DMS53 (cell line): ENCODE data around the gene CLCN3.
"Not testable (repeated sequence)": the region's sequence is repeated elsewhere in the genome, so short reads cannot be mapped to it uniquely, and the experiment has no call there.

ENCODE experiments used
- DNase-seq: peaks from one replicate; lab custom pipeline; 2025; lab: John Stamatoyannopoulos, UW

CLCN3 gene

DNA sequence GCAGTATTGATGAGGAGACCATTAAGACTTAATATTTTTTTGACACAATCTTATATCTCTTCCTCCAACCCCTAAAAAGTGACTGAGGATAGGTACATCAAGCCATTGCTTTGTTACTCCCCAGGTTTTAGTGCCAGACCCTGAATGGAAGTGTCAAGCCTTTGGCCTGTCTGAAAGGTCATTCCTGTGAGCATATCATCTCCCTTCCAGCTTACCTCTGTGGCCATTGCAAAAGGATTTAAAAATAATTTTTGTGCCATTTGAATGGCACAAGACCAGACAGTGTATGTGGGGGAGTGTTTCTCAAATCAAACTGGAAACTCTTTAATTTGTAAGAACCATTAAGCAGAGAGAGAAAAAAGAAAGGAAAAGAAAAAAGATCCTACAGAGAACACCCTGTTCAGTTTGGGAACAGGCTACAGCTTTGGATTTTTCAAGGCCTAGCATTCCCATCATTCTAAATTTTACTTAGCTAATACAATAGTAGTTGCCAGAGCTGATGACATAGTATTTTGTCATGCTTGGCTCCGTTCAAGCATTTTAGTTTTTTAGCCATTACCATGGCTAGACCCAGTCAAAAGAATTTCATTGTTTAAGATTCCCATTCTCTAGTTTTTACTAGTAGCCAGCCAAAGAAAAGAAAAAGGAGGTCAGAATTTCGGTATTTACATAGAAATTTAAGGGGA, 87.7 kb downstream of the CLCN3 start:
- DNase-seq: no peak

DNA sequence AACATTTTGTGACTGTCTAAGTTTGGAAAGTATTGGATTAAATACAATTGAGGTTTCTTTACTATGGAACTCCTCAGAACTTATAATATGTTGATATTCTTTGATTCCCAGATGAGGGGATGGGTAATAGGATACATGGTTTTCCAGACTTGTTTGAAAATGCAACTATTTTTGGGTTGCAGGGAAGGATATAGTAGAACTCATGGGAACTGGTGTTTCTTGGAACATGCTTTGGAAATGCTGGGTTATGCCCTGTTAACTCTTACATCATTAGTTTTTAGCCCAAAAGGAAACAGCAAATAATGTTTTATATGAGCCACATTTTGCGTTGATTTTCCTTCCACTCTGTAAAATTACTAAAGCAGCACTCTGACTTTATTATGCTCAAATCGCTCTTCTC, 95.4 kb downstream of the CLCN3 start:
- no peak for DNase-seq

DNA sequence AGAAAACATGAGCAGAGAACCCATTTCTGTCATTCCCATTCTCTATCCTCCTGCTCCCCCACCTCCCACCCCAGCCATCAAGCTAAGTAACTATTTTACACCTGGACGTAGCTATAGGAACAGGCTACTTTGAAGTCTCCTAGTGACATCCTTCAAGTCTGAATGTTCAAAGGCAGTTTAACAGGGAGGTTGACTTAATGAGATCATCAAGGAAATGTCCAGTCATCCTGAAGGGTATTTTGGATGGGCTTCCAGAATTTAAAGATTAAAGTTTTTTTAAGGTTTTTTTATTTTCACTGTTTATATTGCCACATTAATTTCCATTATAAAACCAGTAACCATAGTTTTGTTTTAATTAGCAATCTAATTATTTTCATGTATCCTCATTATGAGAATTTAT, 96.3 kb downstream of the CLCN3 start:
- no peak for DNase-seq

GRCh38 chr4:169720529-169720928, 100.2 kb downstream of the CLCN3 start:
- DNase-seq: no peak

GRCh38 chr4:169723207-169723965, 103.0 kb downstream of the CLCN3 start:
- peak; percentile 34 for DNase-seq

GRCh38 chr4:169724260-169724659, 103.9 kb downstream of the CLCN3 start:
- DNase-seq: no peak

DNA sequence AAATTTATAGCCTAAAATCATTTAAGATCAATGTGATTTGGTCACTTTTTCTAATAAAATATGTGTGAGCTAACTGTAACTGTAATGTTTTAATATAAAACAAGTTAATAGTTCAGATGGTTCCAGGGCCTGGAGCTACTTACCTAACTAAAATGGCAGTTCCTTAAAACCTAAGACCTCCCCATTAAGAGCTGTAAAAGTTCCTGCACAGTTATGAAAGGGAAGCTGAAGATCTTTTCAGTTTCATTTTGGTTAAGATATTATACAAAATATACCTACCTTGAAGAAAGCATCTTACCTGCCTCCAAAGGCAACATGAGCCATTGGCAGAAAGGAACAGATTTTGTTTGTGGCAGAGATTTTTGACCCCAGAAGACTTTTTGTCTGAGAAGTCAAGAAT, 107.2 kb downstream of the CLCN3 start:
- DNase-seq: no peak

GRCh38 chr4:169730564-169730963, 110.2 kb downstream of the CLCN3 start:
- no peak for DNase-seq

- DNase-seq: not testable (repeated sequence)
Measured at GRCh38 chr4:169738604-169739003, 118.2 kb downstream of the CLCN3 start.

GRCh38 chr4:169741569-169741968, 121.2 kb downstream of the CLCN3 start:
- DNase-seq: no peak

DNA sequence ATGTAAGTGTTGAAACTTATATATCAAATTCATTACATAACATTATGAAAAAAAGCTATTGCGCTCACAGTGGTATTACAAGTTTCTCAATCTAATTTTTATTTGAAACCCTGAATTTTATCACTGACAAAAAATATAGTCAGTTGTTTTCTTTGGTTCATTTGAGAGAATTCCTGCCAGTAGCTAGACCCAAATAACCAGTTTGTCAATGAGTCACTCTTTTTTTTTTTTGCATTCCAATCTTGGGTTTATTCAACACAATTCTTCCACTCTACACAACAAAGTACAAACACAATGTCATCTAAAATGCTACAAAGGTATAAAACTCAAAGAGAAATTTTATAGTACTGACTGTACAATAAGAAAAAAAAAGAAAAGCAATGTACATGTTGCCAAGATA, 124.2 kb downstream of the CLCN3 start:
- no peak for DNase-seq

DNA sequence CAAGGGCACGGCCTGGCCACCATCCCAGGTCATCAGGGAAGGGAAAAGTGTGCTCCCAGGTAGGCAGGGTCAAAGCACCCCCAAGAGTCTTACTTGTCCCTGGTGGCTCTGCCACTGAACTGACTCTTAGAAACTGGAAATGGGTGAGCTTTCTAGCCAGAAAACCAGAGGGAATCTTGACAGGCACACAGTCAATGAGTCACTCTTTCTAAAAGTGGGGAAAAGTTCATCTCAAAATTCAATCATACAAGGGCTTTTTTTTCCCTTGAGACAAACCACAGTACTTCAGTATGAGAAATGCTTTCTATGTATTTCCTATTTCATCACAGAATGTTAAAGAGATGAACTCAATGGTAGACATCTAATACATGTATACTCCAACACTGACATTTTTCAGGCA, 124.9 kb downstream of the CLCN3 start:
- no peak for DNase-seq

GRCh38 chr4:169756971-169757574, 136.7 kb downstream of the CLCN3 start:
- no peak for DNase-seq

DNA sequence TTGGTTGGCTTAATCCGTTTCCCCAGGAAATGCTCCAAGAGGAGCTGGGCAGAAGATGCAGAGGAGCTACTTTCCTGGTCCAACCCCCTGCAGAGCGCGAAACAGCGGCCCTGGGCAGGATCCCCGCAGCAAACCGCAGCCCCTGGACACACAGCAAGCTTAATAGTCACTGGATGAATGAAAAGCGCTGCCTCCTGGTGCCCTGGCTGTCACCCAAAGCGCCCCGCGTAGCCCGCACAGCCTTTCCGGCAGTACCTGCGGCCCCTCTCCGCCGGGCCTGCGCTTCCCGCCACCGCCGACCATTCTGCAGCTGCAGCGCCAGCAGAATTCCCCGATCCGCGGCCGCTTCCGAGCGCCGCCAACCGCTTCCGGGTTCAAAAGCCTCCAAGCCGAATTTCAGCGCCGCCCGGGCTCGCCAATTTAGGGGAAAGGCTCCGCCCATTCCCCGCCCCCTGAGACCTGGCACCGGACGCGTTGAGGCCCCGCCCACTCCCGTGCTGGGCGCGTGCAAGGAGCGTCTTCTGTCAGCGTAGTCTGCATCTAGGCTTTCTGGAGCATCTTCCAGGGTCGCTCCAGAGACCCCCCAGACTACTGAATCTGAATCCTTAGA, 137.3 kb downstream of the CLCN3 start, which contains the start of gene HPF1:
Gene HPF1 (minus strand): TSS at position 370 of the 610 bp plus-strand sequence. CDS start 67 bp downstream, at position 303.
- DNase-seq: peak; percentile 93

GRCh38 chr4:169758401-169758962, 138.1 kb downstream of the CLCN3 start:
- DNase-seq: no peak

DNA sequence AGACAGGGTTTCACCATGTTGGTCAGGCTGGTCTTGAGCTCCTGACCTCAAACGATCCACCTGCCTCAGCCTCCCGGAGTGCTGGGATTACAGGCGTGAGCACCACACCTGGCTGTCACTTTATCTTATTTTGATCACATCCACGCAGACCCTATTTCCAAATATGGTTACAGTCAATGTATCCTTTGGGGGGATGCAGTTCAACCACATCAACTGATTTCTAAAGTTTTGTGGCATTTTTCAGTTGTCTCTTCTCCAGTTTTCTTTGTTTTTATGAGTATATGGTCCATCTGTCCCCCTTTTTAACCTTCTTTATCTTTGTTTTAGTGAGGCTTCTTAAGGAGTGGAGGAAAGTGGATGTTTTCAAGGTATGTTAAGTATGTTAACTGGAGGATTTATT, 141.5 kb downstream of the CLCN3 start:
- no peak for DNase-seq

DNA sequence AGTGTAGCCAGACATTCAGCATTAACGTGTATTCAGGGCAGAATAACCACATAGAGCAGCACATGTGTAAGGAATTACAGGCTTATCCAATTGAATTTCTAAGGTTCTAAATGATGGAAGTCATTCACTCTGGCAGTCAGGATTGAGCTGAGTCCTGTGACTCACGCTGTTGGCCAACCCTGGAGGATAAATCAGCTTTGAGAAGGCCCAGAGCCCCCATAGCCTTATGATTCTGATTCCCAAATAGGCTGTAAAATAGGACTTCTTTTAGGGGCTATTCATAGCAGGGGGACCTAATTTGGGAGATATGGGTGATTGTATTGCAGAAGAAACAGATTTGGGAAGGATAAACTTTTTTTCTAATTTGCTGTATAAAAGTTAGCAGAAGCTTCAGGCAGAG, 145.5 kb downstream of the CLCN3 start:
- no peak for DNase-seq

DNA sequence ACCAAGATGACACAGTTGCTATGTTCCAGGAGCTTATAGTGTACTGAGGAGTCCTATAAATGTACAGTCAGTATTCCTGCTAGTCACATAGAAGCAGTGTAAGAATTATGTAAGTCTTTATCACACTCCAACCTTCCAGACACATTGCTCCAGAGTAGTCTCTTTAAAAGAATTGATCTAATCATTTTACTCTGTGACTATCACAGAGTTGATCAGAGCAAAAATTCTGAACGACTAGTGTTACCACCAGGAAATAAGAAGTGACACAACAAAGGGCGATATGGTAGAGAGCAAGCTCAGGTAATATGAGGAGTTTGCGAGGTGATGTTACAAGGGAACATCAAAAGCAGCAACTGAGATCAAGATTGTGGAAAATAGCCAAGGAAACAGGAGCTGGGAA, 146.4 kb downstream of the CLCN3 start:
- DNase-seq: no peak

DNA sequence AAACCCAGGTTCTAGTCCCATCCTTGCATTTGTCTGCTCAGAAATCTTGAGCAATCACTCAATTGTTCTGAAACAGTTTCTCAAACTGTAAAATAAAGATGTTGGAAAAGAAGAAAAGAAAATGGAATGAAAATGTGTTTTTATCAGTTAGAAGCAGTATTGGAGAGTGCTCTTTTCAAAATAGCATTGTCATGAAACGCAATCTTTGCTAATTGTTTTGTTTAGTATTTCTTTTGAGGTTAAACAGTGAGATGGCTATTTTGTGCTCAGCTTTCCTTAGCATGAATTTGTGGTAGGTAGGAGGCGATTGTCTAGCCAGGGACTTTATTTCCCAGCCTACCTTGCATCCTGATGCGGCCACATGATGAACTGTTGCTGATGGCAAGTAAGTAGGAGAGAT, 148.0 kb downstream of the CLCN3 start:
- no peak for DNase-seq

GRCh38 chr4:169770416-169770815, 150.0 kb downstream of the CLCN3 start:
- DNase-seq: no peak

DNA sequence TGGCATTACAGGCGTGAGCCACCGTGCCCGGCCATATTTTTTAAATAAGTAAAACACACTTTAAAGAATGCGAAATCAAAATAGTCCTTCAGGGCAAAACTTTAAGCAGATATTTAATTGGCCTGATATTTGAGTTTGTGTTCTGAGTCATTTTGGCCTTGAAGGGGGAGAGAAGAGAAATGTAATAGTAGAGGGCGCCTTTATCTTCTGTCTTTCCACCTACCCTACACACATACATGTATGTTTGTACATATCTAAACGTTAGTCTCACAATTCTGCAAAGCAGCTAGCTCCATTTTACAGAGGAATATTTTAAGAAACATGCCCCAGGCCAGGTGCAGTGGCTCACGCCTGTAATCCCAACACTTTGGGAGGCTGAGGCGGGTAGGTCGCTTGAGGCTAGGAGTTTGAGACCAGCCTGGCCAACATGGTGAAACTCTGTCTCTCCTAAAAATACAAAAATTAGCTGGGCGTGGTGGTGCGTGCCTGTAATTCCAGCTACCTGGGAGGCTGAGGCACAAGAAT, 151.2 kb downstream of the CLCN3 start:
- not testable (repeated sequence) for DNase-seq
